ENCODE results near the gene RASSF8. TPM values are rescaled to one million over a fixed set of nuclear protein-coding genes. Genes with fewer than 3 reads are reported as not detected.

The RASSF8 gene
- polyA plus RNA-seq, 3 donors: 60.2 to 80.5 (median 69.9) TPM

DNA sequence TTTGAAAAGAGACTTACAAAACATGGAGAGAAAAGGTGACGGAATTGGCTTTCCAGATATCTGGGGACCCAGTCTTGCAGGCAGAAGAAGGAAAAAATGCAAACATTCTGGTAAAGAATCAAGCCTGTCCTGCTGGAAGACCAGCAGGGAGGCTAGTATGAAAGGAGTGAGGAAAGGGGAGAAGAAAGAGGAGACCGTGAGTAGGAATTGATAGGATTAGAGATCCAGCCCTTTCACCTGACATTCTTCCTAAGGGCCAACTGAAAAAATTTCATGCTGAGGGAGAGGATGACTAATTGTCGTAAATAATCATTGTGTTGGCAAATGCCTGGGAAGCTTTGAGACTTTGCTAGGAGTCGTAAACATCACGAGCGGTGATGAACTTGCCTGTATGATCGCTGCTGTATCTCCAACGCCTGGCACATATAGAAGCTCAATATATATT lies 154.2 kb downstream of the RASSF8 start:
- DNase-seq (ENCODE audit: extremely low read depth in 1 of 11, low read depth in 9 of 11, low spot score in 4 of 11): no peak

DNA sequence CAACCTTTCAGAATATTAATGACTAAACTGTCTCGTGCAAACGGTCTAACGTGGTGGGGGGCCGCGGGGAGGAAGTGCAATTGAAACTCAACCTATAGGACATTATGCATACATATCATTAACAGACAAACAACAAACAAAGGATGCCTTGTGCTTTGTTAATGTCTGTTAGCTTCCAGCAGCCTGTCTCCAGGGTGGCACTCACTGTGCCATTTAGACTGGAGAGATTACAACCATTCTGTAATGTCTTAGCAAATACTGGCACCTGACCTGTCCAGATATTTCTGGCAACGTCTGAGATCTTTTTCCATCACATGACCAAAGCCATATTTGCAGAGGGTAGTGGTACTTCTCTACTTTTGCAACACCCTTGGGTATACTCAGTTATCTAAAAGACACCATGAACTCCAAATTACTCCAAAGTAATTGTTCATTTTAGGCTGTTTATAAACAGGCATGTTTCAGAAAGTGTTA lies 154.7 kb downstream of the RASSF8 start:
- no peak for DNase-seq (ENCODE audit: extremely low read depth in 1 of 11, low read depth in 9 of 11, low spot score in 4 of 11)

DNA sequence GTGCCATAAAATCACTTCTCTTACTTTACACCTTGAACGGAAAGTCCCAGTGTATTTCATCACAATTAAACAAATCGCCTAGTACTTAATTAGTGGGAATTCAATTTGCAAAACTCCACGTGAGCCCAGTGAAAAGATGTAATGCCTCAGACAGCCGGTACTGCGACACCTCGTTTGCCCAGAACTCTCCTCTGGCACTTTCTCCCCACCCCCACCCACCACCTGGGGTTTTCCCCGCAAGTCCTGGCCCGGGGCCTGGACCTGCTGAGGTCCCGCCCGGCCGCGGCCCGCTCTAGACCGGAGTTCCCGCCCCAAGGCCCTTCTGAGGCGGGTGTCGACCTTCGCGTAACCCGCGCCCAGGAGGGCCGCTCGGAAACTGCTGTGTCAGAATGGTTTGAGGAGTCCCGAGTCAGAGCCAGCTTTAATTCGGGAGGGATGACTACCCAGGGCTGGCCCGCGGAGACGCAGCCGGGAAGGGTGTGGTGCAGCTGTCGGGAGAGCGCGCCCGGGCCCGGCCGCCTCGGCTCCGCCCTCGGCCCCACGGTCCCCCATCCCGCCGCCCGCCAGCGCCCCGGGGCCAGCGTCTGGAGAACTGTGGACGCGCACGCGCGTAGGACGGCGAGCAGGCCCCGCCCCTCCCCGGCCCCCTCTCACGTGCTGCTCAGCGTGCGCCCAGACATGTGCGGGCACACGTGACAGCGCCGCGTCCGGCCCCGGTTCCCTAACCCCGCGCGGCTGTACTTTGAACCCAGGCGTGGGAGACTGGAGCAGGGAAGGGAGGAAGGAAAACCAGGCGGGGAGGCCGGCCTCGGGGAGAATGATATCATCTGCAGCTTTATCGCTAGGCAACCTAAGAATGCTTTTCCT lies 155.6 kb downstream of the RASSF8 start:
- peak in 8 of 11 donors; percentile 82 to 92 (median 86) for DNase-seq (ENCODE audit: extremely low read depth in 1 of 11, low read depth in 9 of 11, low spot score in 4 of 11)

- no peak for DNase-seq (ENCODE audit: extremely low read depth in 1 of 11, low read depth in 9 of 11, low spot score in 4 of 11)
Observed at GRCh38 chr12:26114720-26115401, 156.4 kb downstream of the RASSF8 start.

DNA sequence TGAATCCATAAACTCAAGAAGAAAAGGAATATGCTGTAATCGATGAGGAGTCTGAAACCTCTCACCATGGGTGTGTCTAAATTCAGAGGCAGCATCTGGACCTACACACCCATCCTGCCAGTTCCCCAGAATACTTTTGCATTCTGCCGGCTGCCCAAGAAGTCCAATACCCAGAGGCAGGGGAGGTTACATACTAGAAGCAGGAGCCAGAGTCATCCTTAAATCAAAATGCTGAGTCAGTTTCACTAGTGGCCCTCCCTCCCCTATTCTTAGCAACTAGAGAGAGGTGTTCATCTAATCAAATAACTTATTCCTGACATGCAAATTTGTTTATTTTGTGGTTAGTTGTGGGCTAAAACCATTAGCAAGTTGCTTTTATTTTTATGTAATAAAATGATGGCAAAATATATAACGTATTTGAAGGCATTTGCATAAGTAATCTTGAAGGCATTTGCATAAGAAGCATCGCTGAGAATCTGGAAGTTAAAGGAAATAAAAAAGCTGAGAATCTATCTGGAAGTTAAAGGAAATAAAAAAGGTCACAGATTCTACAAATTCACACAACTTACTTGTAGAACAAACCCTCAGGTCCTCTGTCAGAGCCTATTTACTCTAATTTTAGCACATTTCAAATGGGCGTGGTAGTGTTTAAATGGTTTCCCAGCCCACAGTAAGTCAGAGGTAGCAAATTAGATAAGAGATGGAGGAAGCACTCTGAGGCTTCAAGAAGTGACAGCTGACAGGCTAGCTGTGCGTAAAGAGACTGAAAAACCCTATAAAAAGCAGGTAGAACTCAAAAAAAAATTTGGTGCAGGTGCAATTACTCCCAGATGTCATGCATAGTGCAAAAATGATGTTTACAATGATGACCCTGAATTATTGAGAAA lies 158.6 kb downstream of the RASSF8 start:
- DNase-seq (ENCODE audit: extremely low read depth in 1 of 11, low read depth in 9 of 11, low spot score in 4 of 11): no peak

DNA sequence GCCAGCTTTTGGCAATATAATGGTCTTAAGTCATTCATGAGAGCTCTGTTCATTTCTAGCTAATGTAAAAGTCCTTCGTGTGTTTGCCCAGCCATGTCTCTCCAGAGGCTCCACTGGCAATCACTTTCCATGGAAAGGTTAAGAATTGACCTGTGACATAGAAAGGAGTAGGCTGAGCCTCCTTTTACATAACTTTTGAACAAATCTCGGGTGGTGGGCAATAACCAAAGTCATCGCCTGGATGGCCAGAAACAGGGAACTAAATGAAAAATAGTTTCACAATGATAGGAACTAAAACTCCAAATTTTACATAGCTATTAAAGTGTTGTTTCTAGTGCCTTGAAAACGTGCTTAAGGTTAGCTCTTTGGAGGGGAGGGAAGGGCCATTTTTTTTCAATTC lies 159.8 kb downstream of the RASSF8 start:
- no peak for DNase-seq (ENCODE audit: extremely low read depth in 1 of 11, low read depth in 9 of 11, low spot score in 4 of 11)

GRCh38 chr12:26119391-26119989 lies 161.0 kb downstream of the RASSF8 start:
- peak in 2 of 11 donors; percentile 53 to 54 for DNase-seq (ENCODE audit: extremely low read depth in 1 of 11, low read depth in 9 of 11, low spot score in 4 of 11)

DNA sequence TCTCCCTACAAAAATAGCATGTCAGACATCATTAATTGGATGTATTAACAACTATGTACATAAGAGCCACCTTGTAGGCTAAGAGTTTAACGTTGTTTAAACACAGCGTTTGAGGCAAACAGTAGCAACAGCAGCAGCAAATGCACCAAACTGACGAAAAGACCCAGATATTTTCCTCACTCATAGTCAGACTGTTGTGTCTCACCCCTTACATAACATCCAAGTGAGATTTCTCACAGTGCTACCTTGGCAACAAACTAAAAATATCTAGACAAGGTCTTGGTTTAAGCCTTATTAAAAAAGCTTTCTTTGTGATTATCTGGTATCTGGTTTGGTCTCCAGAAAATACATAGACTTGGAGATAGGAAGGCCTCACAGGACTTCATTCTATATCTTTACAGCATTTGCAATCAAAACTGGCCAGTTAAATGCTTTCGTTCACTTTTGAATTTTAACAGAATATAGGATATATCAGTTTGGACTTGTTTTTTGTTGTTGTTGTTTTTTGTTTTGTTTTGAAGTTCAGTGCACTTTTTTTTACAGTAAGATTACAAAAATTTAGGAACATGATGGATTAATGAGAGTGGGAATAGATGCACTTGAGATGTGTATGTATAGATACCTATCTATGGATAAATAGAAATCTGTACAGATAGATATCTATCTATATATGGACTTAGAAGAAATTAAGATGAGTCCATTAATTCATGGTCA lies 162.2 kb downstream of the RASSF8 start:
- DNase-seq (ENCODE audit: extremely low read depth in 1 of 11, low read depth in 9 of 11, low spot score in 4 of 11): no peak

GRCh38 chr12:26121323-26122060 lies 163.0 kb downstream of the RASSF8 start:
- no peak for DNase-seq (ENCODE audit: extremely low read depth in 1 of 11, low read depth in 9 of 11, low spot score in 4 of 11)

DNA sequence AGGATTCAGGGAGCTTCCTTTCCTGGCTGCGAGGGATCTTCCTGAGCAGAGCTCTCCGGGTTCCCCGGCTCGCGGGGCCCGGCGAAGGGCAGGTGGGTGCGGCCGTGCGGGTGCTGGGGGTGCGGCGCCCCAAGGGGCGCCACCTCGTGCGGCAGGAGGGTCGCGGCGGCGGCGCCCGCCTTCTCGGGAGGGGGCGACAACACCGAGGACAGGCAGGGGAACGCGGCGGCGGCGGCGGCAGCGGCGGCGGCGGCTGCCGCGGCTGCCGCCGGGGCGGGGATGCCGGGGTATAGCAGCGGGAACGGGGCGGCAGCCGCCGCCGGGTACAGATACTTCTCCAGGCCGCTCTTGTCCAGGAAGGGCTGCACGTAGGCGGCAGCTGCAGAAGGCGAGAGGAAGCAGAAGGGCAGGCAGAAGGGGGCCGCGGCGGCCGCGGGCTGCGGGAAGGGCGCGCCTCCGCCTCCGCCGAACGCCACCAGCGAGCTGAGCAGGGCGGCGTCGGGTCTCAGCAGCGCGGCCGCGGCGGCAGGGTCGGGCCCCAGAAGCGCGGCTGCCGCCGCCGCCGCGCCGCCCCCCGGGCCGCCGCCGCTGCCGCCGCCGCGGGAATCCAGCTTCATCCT lies 163.7 kb downstream of the RASSF8 start:
- no peak for DNase-seq (ENCODE audit: extremely low read depth in 1 of 11, low read depth in 9 of 11, low spot score in 4 of 11)

DNA sequence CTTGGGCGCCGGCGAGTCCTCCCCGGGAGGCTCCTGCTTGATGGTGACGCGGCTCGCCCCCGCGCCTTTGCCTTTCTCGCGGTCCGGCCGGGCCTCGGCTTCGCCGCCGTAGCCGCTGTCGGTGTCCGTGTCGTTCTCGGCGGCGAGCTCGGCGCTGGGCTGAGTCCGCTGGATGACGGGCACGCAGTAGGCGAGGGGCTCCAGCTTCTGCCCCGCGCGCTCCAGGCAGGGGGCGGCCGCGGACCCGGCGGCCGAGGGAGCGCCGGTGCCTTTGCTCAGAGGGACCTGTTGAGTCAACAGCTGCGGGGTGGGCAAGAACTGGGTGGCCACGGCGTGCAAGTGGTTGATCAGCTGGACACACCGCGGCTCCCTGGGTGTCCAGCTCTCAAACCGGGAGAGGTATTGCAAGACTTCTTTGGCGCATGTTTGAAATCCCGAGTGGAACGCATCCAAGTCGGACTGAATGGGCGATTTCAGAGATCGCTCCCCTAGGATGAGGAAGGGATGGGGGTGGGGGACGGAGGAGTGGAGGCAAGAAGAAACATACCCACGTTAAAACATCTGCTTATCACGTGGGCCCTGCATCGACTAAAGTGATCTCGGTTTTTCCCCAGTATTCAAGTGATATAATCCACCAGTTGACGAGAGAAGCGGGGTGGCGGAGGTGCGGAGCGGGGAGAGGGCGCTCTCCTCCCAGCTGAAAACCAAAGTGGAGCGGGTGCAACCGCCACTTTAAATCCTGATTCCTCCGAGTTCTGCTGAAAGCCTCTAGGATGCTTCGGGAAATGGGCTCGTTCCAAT lies 164.4 kb downstream of the RASSF8 start:
- peak in 1 of 11 donors; percentile 33 for DNase-seq (ENCODE audit: extremely low read depth in 1 of 11, low read depth in 9 of 11, low spot score in 4 of 11)

DNA sequence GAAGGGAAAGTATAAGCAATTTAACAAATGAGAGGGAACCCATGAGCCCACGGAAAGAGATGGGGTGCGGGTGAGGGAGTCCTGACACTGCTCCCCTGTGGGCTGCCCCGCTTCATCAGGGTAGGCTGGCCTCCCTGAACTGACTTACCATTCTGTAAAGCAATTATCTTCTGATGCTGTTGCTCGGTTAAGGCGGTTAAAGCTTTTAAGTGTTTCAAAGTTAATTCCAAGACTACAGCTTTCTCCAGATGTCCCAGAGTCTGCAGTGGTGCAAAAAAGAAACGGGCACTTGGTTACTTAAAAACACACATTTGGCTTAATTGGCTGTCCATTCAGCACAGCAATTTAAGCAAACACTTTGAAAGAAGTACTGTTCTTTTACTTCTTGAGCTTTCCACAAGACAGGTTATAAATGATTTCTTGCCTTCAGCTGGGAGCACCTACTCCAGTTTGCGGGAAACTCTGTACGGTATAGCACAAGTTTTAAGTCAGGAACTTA lies 165.0 kb downstream of the RASSF8 start:
- no peak for DNase-seq (ENCODE audit: extremely low read depth in 1 of 11, low read depth in 9 of 11, low spot score in 4 of 11)

GRCh38 chr12:26124446-26125399 lies 166.2 kb downstream of the RASSF8 start, which contains the start of gene BHLHE41:
TSS of gene BHLHE41 (minus strand) at chr12:26125037. CDS start at chr12:26124779, 258 bp downstream.
- DNase-seq (ENCODE audit: extremely low read depth in 1 of 11, low read depth in 9 of 11, low spot score in 4 of 11): peak in 1 of 11 donors; percentile 42

DNA sequence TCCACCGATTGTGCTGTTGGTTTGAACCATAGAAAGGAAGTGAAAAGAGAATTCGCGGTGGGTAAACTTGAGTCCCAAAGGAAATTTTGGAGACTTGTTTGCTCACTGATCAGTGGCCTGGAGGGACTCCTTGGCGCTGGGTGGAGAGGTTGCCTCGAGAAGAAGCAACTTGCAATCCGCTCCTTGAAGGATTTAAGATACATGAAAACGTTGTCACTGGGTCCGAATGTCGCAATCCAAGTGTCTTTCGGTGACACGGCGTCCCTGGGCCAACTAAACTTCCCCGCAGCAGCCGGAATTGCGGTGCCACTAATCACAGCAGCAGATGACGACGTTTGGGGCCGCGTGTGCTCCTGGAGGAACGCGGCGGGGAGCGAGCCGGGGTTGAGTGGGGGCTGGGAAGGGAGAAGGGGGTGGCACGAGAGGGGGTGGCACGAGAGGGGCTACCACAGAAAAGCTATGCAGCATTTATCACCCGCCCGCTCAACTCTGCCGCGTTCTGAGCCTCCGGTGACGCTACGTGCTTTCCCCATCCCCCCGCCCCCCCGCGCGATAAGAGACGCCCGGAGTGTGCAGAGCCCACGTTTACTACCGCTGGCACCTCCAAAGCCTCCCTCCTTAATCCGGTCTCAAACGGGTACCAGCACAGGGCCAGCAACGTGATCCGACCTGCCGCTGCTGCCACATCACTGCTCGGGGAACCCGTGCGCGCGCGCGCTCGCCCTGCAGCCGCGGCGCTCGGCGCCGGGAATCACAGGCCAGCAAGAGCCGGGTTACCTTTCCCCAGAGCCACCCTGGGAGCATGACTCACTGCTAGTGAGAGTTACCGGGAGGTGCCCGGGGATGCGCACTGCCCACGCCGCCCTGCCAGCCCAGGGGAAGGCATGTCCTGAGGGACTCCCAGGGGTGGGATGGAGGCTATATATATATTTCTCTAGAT lies 167.2 kb downstream of the RASSF8 start:
- DNase-seq (ENCODE audit: extremely low read depth in 1 of 11, low read depth in 9 of 11, low spot score in 4 of 11): peak in 4 of 11 donors; percentile 39 to 71 (median 65)

Data from renal cortex interstitium (tissue), 11 donors.